ENCODE results near the gene CD300A. TPM values are rescaled to one million over a fixed set of nuclear protein-coding genes. Genes with fewer than 3 reads are reported as not detected.

CD300A gene
- total RNA-seq, 2 donors from 2014 or later = not detected

DNA sequence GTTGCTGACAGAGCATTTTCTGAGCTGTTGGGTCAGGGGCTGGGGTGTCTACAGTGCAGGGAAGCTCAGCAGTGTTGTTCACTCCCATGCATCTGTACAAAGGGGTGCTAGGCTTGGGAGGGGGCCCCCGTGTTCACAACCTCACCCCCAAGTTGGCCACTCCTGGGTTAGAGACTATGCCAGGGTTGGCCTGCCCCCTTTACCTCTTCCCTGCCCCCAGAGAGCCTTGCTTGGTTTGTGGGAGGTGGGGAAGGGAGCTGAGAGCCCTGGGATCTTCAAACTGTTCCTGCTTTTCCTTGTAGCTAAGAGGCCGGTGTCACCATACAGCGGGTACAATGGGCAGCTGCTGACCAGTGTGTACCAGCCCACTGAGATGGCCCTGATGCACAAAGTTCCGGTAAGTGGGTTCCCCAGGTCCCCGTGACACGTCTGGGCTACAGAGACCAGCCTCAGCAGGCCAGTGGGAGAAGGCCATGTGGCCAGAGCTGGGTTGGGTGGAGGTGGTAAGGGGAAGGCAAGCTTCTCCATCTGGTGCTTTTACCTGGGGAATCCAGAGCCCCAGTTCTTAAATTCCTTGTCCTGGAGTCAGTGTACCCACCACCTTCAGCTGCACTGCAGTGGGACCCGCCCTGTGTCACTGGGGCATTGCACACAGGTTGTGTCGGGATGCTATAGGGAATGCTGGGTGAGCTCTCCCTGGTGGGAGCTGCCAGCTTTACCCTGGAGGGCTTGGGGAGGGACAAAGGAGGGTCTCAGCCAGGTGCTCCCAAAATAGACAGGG is 22.7 kb upstream of the CD300A start:
- Histone ChIP-seq H3K27ac (ENCODE audit: low read depth, low read length) (no peak overlapping the region), H3K36me3 (ENCODE audit: control insufficient read depth, insufficient read depth, low read length) (peaks cover 50% of the 10 kb centered on the region), H3K4me1 (ENCODE audit: control insufficient read depth, insufficient read depth, low read length) (no peaks in the 10 kb centered on the region), H3K27me3 (ENCODE audit: control insufficient read depth, insufficient read depth, low read length, poor library complexity, severe bottlenecking) (no peaks in the 10 kb centered on the region), H3K4me3 (ENCODE audit: low read length) (no peak overlapping the region), H3K9me3 (ENCODE audit: control insufficient read depth, low read length) (no peaks in the 10 kb centered on the region), H3K9ac (ENCODE audit: extremely low read depth, low read length, poor library complexity, severe bottlenecking) (no peak overlapping the region)
- peaks cover under 1% of the 10 kb centered on the region for H3K9me3 Mint-ChIP-seq
- peaks cover 43% of the 10 kb centered on the region for H3K36me3 Mint-ChIP-seq (ENCODE audit: low read depth)
- TF ChIP-seq, protein P1, sequence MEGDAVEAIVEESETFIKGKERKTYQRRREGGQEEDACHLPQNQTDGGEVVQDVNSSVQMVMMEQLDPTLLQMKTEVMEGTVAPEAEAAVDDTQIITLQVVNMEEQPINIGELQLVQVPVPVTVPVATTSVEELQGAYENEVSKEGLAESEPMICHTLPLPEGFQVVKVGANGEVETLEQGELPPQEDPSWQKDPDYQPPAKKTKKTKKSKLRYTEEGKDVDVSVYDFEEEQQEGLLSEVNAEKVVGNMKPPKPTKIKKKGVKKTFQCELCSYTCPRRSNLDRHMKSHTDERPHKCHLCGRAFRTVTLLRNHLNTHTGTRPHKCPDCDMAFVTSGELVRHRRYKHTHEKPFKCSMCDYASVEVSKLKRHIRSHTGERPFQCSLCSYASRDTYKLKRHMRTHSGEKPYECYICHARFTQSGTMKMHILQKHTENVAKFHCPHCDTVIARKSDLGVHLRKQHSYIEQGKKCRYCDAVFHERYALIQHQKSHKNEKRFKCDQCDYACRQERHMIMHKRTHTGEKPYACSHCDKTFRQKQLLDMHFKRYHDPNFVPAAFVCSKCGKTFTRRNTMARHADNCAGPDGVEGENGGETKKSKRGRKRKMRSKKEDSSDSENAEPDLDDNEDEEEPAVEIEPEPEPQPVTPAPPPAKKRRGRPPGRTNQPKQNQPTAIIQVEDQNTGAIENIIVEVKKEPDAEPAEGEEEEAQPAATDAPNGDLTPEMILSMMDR (conservative IDR thresholded peaks at IDR 0.05) = no peak
- WGBS, 2 experiments (ENCODE audit: insufficient coverage in 1 of 2, insufficient read length in 1 of 2) = 82 to 90% methylated on average over 2 to 7 of the region's 8 CpGs
- no peak overlapping the region for H3K27ac Mint-ChIP-seq
- no peak for DNase-seq
- H3K4me3 Mint-ChIP-seq = no peak overlapping the region
- peaks cover 1% of the 10 kb centered on the region for H3K27me3 Mint-ChIP-seq (ENCODE audit: insufficient read depth)
- H3K4me1 Mint-ChIP-seq = peaks cover 5% of the 10 kb centered on the region

DNA sequence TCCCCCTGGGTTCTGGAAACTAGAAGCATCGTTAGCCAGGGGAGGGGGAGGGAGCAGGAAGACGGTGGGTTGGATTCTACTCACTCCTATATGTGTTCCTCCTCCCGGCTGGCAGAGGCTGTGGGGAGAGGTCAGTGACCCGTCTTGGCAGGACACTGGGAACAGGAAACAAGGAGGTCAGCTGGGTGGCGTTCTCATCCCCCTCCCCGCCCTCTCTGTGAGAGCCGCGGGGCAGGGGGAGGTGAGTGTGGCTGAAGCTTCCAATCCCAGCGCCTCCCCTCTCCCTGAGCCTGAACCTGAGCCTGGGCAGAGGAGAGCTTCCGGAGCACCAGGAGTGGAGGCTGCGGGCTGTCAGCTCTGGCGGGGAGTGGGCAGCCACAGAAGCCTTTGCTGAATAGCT is 22.0 kb upstream of the CD300A start:
- Histone ChIP-seq H3K9ac (ENCODE audit: extremely low read depth, low read length, poor library complexity, severe bottlenecking) (no peak overlapping the region), H3K9me3 (ENCODE audit: control insufficient read depth, low read length) (no peaks in the 10 kb centered on the region), H3K4me3 (ENCODE audit: low read length) (no peak overlapping the region), H3K27me3 (ENCODE audit: control insufficient read depth, insufficient read depth, low read length, poor library complexity, severe bottlenecking) (no peaks in the 10 kb centered on the region), H3K27ac (ENCODE audit: low read depth, low read length) (no peak overlapping the region), H3K4me1 (ENCODE audit: control insufficient read depth, insufficient read depth, low read length) (no peaks in the 10 kb centered on the region), H3K36me3 (ENCODE audit: control insufficient read depth, insufficient read depth, low read length) (peaks cover 47% of the 10 kb centered on the region)
- DNase-seq = no peak
- TF ChIP-seq, protein P1 (conservative IDR thresholded peaks at IDR 0.05) = no peak
- Mint-ChIP-seq H3K27ac (no peak overlapping the region), H3K9me3 (no peaks in the 10 kb centered on the region), H3K4me1 (peaks cover 5% of the 10 kb centered on the region), H3K4me3 (no peak overlapping the region), H3K36me3 (ENCODE audit: low read depth) (peaks cover 36% of the 10 kb centered on the region), H3K27me3 (ENCODE audit: insufficient read depth) (no peaks in the 10 kb centered on the region)
- 57 to 75% methylated on average over 9 to 11 of the region's 12 CpGs for WGBS, 2 experiments (ENCODE audit: insufficient coverage in 1 of 2, insufficient read length in 1 of 2)

DNA sequence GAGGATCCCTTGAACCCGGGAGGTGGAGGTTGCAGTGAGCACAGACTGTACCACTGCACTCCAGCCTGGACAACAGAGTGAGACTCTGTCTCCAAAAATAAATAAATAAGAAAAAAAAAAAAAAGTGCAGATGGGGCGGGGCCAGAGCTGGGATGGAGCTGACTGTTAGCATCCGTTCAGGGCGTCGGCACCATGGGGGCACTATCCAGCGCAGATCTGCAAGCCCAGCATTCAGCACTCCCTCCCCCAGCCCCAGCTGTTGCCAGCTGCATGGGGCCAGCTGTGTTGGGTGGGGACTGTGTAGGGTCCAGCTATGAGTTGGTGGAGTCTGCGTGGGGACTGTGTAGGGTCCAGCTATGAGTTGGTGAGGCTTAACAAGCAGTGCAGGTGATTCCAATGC is 21.3 kb upstream of the CD300A start:
- H3K4me1 ChIP-seq (ENCODE audit: control insufficient read depth, insufficient read depth, low read length) = no peaks in the 10 kb centered on the region
- H3K9ac ChIP-seq (ENCODE audit: extremely low read depth, low read length, poor library complexity, severe bottlenecking) = no peak overlapping the region
- DNase-seq = no peak
- Mint-ChIP-seq H3K36me3 (ENCODE audit: low read depth) (peaks cover 30% of the 10 kb centered on the region), H3K27ac (no peak overlapping the region), H3K27me3 (ENCODE audit: insufficient read depth) (no peaks in the 10 kb centered on the region), H3K4me1 (peaks cover 5% of the 10 kb centered on the region), H3K4me3 (no peak overlapping the region), H3K9me3 (no peaks in the 10 kb centered on the region)
- H3K4me3 ChIP-seq (ENCODE audit: low read length) = no peak overlapping the region
- H3K36me3 ChIP-seq (ENCODE audit: control insufficient read depth, insufficient read depth, low read length) = peaks cover 44% of the 10 kb centered on the region
- no peaks in the 10 kb centered on the region for H3K9me3 ChIP-seq (ENCODE audit: control insufficient read depth, low read length)
- 92 to 94% methylated on average over 2 to 7 of the region's 7 CpGs for WGBS, 2 experiments (ENCODE audit: insufficient coverage in 1 of 2, insufficient read length in 1 of 2)
- no peak overlapping the region for H3K27ac ChIP-seq (ENCODE audit: low read depth, low read length)
- no peaks in the 10 kb centered on the region for H3K27me3 ChIP-seq (ENCODE audit: control insufficient read depth, insufficient read depth, low read length, poor library complexity, severe bottlenecking)
- TF ChIP-seq, protein P1 (conservative IDR thresholded peaks at IDR 0.05) = no peak

Measured in endodermal cell (in vitro differentiated cells).